HG02852 (cell line): Measurements from ENCODE around the gene TARS3.

Experiments used
- ATAC-seq: cut with Tn5 transposase; IDR thresholded peaks from one replicate; pipeline ENCODE4 v1.9.1; 2021; ENCODE audit warnings: mild to moderate bottlenecking, moderate library complexity; ENCODE audit not compliant: unreplicated experiment

TARS3 gene

DNA sequence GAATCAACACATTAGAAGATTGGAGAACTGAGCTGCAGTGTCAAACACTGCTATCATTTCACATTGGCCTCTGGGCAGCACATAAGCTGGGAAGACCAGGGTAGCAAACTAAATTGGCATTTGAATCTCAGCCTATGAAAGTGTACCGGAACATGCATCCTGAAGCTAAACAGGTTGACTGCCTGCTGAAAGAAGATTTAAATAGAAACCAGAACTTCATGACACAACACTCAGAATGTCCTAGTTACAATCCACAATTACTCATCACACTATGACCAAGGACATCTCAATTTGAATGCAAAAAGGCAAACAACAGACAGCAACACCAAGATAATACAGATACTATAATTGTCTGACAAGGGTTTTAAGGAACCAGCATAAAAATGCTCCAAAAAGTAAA, 98.3 kb downstream of the TARS3 start:
- no peak for ATAC-seq

DNA sequence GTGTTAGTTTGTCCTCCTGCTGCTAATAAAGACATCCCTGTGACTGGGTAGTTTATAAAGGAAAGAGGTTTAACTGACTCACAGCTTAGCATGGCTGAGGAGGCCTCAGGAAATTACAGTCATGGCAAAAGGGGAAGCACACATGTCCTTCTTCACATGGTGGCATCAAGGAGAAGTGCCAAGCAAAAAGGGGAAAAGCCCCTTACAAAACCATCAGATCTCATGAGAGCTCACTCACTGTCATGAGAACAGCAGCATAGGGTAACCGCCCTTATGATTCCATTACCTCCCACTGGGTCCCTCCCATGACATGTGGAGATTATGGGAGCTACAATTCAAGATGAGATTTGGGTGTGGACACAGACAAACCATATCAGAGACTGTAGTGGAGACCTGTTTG, 99.1 kb downstream of the TARS3 start:
- ATAC-seq: no peak

DNA sequence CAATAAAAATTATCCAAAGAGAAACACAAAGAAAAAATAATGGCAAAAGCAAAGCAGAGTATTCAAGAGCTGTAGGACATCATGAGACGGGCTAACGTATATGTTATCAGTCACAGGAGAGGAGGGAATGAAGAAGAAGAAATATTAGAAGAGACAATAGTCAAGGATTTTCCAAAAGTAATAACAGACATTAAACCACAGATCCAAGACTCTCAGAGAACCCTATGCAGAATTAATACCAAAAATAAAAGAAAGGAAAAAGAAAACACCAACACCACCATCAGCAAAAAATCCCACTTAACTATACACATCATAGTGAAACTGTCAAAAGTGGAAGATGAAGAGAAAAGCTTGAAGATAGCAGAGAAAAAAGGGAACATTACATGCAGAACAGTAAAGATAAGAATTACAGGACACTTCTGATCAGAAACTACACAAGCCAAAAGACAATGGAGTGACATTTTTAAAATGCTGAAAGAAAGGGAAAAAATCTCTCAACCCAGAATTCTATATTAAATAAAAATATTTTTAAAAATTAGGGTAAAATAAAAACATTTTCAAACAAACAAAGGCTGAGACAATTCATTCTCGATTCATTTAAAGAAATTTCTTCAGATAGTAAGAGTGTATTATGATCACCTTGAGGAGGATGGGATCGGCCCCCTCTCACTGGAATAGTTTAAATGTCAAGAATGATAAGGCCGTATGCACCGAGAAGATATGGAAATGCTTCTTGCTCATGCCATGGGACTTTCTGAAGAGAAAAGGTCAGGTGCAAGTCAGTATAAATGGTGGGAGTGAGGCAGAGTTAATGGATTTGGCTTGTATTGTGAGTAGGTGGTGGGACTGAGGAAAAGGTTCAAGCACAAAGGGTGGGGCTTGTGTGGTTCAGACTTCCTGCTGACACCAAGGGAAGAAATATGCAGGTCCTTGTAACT, 100.6 kb downstream of the TARS3 start:
- no peak for ATAC-seq

DNA sequence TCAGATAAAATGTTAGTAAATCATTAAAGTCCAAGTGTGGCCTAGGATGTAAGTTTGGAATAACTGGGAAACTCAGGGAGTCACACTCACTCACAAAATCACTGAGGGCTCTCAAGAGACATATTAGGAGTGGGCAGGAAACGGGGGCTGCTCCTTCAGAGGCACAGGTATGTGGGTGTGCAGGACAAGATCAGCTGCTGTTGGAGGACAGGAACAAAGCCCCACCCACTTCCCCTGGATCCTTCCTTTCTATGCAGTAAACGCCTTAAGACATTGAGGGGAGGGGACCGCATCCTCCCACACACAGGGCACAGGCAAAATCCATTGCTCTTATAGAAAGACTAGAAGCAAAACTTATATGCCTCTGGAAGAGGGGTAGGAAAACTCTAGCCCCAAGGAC, 102.3 kb downstream of the TARS3 start:
- ATAC-seq: no peak

DNA sequence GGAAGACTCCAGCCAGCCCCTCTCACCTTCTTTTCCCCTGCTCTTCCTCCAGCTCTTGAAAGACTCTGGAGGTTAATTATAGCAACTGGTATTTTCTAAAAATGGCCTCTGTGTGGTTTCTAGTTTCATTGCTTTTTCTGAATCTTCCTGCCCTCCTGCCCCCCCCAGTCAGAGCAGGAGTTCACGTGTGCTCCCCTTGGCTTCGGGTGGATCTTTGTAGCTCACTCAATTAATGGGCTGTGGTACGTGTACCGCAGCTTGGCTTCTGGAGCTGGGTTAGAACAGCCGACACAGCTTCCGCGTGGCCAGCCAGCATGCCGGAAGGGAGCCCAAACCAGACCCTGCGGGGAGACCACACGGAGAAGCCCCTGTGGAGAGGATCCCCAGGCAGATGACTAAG, 103.6 kb downstream of the TARS3 start:
- ATAC-seq: no peak

DNA sequence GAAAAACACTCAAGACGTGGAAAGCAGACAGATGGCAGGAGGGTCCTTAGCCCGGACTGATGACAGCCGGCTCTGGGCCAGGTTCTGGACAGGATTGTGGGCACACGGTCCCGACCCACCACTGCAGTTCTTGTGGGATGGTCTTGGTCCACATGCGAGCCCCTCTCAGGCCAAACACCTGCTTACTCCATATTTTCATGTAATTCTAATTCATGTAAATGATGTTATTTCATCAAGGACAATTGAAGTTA, 104.7 kb downstream of the TARS3 start:
- ATAC-seq: no peak

DNA sequence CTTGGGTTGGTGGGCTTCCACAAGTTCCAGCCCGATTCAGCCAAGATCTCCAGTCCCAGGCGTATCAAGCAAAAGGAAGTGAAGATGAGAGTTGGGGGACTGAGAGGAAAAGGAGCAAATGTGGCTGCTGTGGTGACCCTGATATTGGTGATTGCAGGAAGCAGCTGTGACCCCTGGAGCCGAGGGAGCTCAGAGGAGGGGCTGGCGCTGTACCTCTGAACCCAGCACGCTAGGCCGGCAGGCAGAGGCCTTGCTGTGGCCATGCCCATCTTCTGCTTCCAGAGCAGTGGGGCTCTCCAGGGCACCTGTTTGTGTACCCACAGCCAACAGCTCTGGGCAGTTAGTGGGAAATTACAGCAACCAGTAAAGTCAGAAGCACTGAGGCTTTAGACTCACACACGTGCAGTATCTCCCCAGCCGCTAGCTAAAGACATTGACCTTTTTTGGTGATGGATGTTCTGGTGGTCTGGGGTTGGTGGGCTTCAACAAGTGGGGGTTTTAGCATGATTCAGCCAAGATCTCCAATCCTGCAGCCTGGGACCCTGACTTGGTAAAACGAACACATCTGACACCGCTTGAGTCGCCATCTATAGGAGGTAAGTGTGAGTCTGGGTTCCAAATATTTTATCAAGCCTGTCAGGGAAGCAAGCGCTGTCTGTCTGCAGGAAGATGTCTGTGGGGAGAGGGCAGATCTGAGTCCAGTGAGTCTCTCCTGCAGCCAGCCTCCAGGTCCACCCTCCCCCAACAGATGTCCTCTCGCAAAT, 105.2 kb downstream of the TARS3 start:
- ATAC-seq: no peak

DNA sequence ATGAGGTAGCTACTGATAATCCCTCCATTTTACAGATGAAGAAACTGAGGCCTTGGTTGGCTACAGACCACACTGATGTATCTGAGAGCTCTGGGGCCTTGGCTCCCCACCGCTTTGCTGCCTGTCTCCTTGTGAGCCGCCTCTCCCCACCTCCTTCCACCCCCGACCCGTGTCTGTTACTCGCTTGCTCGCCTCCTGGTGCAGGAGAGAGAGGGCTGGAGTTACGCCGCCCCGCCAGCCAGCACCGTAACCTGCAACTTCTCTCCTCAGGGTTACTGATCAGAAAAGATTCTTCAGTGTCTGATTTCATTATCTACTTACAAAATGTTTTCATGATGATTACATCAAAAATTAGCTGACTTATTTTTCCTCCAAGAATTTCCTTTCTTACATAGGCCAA, 106.2 kb downstream of the TARS3 start:
- ATAC-seq: no peak

DNA sequence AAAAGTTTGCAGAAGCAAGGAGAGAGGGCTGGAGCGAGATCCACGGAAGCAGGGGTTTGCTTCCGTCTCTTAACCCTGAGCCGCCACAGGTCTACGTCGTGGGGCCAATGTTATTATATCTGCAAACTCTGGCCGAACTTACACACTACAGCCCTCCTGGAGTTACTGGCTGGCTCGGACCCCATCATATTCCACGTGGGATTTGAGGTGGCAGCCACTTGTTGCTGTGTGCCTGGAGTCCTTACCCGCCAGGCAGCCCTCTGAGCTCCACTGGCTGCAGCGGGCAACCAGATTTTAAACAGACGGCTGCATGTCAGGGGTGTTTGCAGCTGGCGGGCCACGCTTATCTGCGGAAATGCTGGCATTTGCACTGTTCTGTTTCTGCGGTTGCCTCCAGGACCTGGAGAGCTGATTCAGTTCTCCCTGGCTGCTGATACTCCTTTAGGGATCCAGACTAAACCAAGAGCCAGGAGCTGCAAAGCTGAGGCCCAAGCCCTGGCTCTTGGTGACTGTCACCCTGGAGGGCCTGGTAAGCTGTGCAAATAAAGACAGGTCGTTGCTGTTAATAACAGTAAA, 106.8 kb downstream of the TARS3 start:
- no peak for ATAC-seq

DNA sequence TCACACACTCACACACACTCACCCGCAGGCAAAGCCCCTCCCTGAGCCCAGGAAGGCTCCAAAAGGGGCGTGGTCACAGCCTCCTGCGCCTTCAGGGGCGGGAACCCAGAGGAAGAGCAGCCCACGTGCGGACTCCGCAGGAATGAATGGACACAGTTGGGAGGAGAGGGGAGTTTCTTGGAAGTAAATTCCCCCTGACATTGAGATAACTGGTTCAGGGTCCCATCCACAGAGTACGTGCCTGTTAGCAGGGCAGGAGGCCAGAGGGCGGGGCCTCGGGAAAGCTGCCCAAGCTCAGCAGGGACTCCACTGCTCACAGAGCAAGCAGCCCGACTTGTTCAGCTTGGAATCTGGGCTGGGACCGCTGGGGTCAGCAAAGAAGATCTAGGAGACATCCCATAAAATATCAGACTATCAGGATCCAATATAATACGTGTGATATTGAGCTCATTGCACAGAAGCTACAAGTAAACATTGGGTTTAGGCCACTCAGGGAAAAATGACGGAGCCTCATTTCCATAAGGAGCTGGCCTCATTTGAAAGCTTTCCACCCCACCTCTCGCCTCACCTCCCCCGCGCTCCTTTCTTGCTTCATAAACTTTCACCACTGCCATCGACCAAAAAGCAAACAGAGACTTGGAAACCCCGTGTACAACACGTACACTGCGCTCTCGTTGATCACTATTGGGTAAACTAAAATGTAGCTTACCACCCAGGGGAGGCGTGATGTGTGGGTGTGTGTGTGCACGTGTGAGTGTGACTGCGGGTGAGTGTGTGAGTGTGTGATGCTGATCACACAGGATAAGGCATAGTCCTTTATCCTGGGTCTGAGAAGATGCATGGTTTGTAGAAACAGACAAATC, 108.1 kb downstream of the TARS3 start:
- ATAC-seq: no peak

DNA sequence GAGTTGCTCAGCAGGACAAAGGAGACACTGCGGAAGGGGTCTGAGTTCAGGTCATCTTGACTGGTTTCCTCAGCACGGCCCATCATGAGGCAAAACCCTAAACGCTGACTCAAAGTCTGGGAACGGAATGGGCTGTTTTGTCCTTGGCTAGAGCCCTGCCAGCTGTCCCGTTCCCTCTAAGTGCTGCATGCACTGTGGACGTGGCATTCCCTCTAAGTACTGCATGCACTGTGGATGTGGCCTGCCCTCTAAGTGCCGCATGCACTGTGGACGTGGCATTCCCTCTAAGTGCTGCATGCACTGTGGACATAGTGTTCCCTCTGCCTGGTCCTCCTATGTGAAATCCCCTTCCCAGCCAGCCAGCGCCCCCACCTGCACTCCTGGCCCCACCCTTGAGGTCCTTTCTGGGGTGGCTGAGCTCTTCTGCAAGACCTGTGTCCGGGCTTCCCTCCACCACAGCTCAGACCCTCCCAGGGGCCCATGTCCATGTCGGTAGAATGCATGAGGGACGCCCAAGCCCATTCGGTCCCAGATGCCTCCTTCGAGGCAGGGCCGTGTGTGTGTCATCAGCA, 108.8 kb downstream of the TARS3 start:
- ATAC-seq: no peak

DNA sequence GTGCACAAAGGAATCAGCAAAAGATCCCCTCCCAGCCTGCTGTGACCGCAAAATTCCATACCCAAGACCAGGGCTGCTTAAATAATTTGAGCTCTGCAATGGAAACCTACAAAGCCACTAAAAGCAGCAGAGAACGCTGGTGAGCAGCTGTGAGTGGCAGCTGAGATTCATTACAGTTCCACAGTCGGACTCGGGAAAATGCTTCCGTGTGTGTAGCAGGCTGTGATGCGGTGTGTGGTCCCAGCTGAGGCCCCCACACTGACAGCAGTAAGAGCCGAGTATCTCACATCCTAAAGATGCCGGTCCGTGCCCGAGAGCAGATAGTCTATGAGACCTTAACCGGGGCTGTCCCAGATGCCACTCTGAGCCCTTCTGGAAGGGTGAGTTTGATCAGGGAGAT, 109.5 kb downstream of the TARS3 start:
- ATAC-seq: no peak

DNA sequence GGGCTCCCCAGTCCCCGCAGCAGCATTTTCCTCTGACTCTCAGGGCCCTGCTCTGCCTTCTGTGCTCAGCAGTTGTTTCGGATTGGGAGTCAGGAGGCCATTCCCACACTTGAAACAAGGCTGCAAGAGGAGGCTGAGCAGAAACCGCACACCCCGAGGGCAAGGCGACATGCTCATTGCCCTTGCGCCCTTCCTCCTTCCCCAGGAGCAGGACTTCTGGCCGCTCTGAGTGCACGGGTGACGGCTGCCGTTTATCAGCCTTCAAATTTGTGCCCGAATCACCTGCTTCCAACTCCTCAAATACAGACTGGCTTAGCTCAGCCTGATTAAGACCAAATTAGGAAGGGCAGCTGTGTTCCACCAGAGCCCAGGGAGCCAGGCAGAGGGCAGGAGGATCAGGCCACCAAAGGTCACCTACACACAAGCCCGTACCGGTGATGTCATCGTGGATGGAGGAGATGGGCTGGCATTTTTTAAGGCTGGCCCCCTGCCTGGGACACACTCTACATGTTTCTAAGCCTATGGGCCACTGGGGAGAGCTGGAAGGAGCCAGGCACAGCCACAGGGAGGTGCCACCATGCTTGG, 110.2 kb downstream of the TARS3 start:
- ATAC-seq: no peak

DNA sequence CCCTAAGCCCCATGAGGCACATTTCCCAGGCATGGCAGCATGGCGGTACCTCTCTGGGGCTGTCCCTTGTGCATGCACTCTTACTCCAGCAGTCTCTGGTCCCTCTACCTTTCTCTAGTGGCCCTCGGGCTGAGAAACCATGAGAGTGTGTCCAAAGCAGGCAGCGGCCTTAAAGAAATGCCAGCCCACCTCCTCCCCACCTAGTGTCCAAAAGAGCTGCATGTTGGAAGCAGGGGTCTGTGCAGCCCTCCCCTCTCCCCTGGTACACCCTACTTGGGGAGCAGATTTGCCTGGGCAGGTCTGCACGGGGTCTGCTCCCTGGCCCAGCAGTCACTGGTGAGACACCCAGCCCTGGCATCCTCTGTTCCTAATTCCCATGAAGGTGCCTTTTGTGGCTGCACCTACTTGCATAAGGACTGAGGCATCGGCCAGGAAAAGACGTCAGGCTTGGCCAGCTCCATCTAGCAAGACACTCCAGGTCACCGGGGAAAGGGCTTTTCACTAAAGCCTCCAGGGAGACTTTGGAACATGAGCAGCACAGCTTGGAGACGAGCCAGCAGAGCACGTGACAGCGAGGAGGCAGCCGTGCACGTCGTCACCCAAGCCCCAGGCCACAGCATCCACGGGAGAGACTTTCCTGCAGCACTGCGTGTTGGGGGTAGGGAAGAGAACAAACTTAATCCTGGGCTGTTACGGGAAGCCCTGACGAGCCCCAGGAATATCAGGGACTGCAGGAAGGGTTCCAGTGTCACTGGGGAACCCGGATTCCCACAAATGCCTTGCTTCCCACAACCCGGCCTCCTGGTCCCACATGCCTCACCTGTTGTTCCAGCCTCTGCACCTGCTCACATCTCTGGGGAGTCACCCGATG, 110.9 kb downstream of the TARS3 start:
- no peak for ATAC-seq

DNA sequence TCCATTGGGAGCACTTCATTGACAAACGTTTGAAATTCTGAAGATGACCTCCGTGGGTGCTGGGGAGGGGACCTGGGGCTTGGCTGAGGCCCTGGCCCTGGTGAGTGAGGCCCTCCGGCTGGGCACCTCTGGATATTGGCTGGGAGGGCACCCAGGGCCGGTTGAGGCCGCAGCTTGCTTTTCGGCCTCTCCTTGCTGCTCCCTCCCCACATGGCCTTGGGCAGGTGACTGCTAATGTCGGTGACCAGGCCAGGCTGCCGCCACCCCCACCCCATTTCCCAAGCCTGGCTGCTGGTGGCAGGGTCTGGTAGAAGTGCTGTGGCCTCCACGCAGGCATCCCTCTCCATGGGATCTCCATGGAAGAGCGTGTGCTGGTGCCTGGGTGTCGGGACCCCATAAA, 111.6 kb downstream of the TARS3 start:
- no peak for ATAC-seq

DNA sequence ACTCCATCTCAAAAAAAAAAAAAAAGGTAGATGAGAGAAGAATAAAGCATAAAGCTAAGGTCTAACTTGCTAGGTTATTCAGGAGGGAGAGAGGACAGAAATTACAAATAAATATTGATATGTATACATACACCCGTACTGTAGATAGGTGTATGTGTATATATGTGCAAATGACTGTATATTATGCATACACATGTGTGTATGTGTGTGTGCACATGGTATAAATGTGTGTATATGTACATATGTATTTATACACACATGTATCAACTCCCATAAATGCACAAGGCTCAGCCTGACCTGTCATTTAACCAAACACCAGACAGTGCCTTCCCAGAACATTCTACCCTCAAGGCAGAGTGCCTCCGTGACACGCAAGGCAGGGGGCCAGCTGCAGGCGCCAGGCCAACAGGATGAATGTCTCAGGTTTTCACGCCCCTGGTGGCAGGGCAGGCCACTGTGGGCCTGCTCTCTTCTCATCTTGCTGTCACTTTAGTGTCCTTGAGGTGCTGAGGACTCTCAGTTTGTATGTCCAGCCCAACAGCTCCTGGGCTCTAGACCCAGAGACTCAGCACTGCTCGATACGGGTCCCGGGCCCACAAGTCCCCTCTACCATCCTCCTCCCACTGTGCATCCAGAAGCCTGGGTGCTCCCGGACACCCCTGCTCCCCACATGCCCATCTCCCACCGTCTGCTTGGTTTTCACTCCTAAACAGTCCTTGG, 112.5 kb downstream of the TARS3 start:
- ATAC-seq: no peak

DNA sequence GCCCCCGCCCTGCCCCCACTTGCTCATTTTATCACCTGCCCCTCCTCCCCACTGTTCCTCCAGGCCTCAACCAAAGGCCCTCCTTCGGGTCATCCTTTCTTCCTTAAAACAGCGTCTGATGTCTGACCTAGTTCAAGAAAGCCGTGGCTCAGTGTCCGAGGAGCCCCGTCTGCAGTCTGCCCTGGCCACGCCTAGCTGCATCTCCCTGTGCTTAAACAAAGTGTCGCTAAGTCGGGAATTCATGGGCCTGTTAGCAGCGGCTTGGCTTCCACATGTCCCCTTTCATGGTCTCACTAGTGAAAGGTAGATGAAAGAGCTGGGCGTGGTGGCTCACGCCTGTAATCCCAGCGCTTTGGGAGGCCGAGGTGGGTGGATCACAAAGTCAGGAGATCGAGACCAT, 113.3 kb downstream of the TARS3 start:
- no peak for ATAC-seq

DNA sequence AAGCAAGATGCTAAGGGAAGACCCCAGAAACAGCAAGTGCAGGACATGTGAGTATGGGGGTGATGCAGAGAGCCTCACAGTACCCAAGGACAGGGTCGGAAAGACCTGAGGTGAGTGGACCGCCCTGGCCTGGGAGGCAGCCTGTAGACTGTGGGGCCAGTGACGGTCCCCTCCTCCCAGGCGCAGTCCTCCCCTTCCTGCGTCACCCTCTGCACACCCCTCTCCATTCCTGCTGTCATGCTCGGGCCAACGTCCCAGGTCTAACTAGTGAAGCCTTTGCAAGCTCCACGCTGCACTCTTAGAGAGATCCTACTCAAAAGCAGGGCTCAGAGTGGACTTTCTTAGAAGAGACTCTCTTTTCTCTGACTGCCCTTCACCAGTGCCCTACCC, 113.7 kb downstream of the TARS3 start:
- ATAC-seq: no peak
